GM13976 (cell line): ENCODE data around the gene EMC8.

Experiments used
- DNase-seq: peaks from one replicate; pipeline ENCODE4 v3.0.0; 2012; ENCODE audit warnings: low spot score
- in situ Hi-C: fragments of 300-500 bp; cut with MboI; formaldehyde crosslinking; loops from one replicate; pipeline ENCODE4 v1.12.0; 2022; ENCODE audit warnings: low sequenced_read_pairs, mixed read lengths, inconsistent platforms; ENCODE audit not compliant: unreplicated experiment
- TF ChIP-seq, protein P1 (sequence below): IDR thresholded peaks from 2 replicates; pipeline ENCODE4 v1.5.1; 2012; ENCODE audit warnings: borderline replicate concordance, mild to moderate bottlenecking; ENCODE audit not compliant: insufficient read depth; ENCODE audit errors: extremely low read depth, missing control alignments, control extremely low read depth

EMC8 gene

DNA sequence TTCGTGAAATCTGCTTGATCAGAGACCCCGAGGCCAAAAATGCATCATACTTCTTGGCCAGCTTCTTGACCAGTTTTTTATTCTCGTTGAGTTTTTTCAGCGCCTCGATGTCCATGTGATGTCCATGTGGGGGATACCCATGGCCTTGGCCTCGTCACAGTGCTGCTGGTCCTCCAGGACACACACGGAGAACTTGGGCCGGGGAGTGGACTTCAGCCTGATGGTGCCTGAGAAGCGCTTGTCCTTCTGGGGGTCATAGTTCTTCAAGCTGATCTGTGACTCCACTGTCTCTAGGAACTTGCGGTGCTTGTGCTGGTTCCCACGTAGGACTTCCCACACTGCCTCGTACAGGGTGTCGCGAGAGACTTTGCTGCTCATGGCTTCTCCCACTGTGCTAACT, 16.8 kb upstream of the EMC8 start:
- DNase-seq: no peak
- TF ChIP-seq, protein P1, sequence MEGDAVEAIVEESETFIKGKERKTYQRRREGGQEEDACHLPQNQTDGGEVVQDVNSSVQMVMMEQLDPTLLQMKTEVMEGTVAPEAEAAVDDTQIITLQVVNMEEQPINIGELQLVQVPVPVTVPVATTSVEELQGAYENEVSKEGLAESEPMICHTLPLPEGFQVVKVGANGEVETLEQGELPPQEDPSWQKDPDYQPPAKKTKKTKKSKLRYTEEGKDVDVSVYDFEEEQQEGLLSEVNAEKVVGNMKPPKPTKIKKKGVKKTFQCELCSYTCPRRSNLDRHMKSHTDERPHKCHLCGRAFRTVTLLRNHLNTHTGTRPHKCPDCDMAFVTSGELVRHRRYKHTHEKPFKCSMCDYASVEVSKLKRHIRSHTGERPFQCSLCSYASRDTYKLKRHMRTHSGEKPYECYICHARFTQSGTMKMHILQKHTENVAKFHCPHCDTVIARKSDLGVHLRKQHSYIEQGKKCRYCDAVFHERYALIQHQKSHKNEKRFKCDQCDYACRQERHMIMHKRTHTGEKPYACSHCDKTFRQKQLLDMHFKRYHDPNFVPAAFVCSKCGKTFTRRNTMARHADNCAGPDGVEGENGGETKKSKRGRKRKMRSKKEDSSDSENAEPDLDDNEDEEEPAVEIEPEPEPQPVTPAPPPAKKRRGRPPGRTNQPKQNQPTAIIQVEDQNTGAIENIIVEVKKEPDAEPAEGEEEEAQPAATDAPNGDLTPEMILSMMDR: no peak
- in situ Hi-C loops: loop anchor here (25.0 kb wide), 1 partner anchor 696 kb away; the partner anchor contains the start of gene FOXF1

DNA sequence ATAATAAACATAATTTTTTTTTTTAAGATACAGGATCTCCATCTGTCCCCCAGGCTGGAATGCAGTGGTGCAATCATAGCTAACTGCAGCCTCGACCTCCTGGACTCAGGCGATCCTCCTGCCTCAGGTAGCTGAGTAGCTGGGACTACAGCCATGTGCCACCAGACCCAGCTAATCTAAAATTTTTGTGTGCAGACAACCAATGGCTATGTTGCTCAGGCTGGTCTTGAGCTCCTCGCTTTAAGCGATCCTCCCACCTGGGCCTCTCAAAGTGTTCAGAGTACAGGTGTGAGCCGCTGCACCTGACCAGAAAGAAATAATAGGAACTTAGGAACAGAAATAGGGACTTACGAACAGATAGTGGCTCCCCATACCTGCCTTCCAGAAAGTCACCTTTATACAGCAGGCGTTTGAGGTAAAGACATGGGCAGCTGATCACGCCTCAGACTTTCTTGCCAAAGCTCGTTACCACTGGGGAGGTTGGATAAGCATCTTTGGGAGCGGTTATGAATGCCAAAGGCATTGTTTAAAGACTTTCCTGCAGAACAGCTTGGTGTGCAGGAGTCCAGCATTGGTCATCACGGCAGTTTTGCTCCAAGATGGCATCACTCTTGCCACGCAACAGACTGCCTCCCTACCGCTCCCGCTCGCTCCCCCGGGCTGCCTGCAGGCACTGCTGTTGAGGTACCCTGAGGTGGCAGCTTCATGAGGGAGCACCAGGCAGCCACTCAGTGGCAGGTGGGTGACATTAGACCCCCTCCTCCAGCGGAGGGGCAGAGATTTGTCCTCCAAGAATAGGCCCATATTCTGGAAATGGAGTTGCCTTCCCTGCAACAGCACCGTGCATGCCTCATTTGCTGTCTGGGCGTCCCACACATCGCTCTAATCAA, 13.7 kb upstream of the EMC8 start:
- TF ChIP-seq, protein P1: no peak
- in situ Hi-C loops: loop anchor here (25.0 kb wide), 1 partner anchor 699 kb away; the partner anchor contains the start of gene FOXF1
- DNase-seq: no peak

DNA sequence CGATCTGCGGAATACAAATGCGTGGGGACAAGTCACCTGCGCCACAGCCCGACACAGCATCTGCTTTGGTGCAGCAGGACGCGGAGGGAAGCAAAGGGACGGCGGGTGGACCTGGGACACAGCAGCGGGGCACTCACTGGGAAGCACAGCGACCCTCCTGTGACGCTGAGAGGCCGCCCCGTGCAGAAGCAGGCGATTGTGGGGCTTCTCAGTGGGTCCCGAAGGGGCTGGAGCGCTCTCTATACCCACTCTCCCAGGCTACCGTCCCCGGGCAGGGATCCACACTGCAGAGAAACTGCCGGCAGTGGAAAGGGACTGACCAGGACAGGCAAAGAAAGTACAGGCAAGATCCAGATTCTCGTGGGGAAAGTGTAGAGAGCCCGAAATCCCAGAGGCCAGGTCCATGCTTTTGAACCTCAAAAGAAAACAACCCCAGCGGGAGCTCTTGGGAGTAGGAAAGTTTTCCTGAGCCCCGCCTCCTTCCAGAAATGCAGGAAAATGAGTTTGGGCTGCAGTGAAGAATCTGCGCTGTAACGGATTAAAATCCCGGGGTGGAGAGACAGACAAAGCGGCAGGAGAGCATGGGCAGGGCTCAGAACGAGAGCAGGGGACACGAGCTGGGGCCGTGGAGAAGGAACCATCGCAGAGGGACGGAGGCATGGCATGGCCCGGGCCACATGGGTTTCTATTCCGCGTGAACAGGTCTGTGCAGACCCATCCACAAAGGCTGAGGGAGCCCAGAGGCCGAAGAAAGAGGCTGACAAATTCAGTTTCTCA, 12.9 kb upstream of the EMC8 start:
- TF ChIP-seq, protein P1: no peak

DNA sequence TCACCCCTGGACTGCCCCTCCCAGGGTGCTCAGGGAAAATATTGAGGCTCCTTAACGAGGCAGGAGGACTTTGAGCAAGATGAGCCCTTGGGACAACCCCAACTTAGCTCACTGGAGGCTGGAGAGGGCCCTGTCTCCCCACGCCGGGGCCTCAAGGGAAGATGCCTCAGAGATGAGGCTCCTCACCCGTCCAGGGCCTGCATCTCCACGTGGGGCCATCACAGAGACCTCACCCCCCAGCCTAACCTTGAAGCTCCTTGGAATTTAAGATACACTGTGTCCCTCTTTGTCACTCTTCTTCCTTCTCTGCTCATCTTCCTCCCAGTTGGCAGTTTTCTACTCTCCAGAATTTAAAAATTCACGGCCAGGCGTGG, 11.4 kb upstream of the EMC8 start:
- DNase-seq: no peak
- TF ChIP-seq, protein P1: no peak
- in situ Hi-C loops: loop anchor here (25.0 kb wide), 1 partner anchor 702 kb away; the partner anchor contains the start of gene FOXF1

More for the DNA sequence above, 12.9 kb upstream of the EMC8 start:
- DNase-seq: no peak
- in situ Hi-C loops: loop anchor here (25.0 kb wide), 1 partner anchor 700 kb away; the partner anchor contains the start of gene FOXF1

DNA sequence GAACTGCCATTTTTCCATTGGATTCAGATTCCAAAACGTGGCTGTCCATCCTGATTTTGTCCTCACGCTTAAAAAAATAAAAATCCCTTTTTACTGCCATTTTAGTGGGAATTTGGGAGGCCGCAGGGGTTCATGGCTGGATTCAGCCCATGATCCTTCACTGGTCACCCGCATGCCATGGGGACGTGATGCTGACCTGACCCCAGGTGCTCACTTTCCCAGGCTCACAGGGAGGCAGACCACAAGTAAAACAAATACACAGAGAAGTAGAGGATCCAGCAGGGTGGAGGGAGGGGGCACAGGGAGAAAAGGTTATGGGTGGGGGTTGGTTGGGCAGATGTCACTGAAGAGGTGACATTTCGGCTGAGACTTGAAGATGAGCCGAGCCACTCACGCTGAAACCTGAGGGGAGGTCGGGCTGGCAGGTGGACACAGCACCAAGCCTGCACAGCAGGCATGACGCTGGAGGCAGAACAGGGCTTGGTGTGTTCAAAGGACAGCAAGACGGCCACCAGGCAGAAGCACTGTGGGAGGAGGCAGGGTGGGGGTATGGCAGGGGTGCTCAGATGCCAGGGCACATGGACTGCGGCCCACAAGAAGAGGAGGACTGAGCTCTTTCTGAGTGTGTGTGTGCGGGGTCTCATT, 10.9 kb upstream of the EMC8 start:
- in situ Hi-C loops: loop anchor here (25.0 kb wide), 1 partner anchor 702 kb away; the partner anchor contains the start of gene FOXF1

More for the DNA sequence above, 10.9 kb upstream of the EMC8 start:
- no peak for DNase-seq
- TF ChIP-seq, protein P1: no peak
